Fibroblast of gingiva (primary cell): ENCODE data around the gene GRAP.
"Not testable (repeated sequence)": the region's sequence is repeated elsewhere in the genome, so short reads cannot be mapped to it uniquely, and the experiment has no call there.

Experiments used
- DNase-seq: peaks from one replicate; pipeline ENCODE4 v3.0.0-alpha.2; 2011; ENCODE audit warnings: low read depth

GRAP gene

DNA sequence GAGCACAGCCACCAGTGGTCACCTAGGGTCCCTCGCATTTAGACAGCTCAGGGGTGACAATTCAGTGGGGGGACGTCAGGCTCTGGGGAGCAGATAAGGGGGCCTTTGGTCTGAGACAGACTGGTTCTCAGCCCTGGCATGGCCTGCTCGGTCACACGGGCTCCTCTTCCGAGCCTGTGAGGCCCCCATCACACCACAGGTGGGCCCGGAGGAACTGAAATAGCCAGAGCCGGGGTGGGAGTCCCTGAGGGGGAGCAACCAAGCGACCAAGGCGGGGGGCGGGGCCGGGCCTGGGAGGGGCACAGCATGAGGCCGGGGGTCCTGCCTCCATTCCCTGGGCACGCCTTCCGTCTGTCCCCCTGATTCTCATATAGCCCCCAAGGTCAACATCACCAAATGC is 4.4 kb downstream of the GRAP start:
- DNase-seq, result not testable (repeated sequence)

DNA sequence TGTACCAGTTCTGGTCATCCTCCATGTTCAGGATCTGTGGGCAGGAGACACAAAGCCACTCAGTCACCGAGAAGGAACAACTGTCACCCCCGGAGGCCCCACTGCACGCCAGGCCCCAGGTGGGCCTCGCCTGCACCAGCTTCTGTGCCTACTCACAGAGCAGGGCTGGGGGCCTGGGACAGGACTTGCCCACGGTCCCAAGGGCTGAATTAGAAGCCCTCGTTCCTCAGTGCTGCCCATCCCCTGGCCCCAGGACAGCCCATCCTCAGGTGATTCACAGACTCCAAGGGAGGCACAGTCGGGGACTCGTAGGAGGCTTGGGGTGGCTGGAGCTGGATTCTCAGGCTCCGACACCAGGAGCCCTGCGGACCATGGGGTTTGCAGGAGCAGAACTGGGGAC is 4.9 kb downstream of the GRAP start:
- DNase-seq, result not testable (repeated sequence)

DNA sequence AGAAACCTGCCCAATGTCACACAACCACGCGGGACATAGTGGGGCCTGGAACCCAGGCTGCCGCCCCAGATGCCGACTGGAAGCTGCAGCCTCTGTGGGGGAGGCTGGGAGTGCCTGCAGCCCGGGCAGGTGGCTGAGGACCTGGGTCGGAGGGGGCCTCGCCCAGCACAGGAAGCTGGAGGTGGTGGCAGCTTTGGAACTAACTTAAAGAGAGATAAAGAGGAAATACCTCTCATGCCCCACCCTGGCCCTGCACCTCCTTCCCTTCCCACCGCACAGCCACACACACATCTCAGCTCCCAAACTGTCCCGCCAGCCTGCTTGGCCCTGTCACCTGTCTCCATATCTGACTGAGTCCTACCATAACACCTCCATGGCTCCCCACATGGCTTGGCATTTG is 6.4 kb downstream of the GRAP start:
- not testable (repeated sequence) for DNase-seq

DNA sequence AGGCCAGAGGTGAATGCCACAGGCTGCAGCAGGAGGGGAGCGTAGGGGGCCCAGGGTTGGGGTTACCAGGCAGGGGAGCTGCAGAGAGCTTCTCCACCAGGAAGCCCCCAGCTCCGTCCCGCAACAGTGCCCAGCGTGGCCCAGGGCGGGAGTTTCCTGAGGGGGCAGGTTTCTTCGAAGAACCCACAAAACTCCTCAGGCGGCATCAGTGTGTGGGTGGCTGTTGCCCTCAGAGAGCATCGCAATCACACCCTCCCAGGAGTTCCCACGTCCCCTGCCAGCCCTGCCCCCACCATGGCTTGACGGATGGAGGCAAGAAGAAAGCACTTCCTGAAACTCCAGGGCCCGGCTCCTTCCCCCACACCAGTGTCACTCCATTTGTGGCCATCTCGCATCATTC is 8.0 kb downstream of the GRAP start:
- DNase-seq, result not testable (repeated sequence)

DNA sequence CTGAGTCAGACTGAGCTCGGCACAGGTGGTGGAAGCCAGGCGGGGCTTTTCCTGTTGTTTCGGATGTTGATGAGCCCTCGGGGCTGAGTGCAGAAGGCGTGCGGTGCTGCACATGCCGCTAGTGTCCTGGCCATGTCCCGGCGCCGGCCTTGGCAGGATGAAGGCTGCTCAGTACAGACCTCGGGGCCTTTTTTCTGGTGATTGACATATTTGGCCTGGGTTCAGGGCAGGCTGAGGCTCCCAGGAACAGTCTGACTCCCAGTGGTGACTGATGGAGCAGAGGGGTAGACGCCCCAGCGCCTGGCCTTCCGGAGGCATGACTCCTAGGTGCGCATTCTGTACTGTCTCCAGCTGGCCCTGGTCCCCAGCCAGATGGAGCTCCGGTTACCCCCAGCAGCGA is 8.8 kb downstream of the GRAP start:
- not testable (repeated sequence) for DNase-seq

DNA sequence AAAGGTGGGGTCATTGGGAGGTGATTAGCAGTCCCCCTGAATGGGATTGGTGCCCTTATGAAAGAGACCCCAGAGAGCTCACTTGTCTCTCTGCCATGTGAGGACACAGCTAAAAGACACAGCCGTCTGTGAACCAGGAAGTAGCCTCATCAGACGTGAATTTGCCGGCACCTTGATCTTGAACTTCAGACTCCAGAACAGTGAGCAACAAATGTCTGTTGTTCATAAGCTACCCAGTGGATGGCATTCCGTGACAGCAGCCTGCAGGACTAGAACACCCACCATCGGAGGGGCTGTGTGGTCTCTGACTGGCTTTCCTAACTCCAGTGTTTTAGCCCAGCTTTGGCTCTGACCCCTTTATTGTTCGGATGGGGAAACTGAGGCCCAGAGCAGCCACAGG is 9.2 kb downstream of the GRAP start:
- DNase-seq, result not testable (repeated sequence)

DNA sequence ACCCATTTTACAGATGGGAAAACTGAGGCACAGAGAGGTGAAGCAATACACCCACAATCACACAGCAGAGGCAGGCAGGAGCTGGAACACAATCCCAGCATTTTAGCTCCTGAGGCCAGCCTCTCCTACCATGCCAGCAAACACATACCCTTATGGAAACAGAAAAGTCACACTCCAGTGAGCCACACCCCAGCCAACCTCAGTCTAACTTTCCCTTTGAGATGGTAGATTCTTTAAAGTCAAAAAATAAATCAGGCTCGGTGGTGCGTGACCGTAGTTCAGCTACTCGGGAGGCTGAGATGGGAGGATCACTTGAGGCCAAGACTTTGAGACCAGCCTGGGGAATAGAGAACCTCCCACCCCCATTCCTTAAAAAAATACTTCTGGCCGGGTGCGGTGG is 10.6 kb downstream of the GRAP start:
- DNase-seq, result not testable (repeated sequence)

DNA sequence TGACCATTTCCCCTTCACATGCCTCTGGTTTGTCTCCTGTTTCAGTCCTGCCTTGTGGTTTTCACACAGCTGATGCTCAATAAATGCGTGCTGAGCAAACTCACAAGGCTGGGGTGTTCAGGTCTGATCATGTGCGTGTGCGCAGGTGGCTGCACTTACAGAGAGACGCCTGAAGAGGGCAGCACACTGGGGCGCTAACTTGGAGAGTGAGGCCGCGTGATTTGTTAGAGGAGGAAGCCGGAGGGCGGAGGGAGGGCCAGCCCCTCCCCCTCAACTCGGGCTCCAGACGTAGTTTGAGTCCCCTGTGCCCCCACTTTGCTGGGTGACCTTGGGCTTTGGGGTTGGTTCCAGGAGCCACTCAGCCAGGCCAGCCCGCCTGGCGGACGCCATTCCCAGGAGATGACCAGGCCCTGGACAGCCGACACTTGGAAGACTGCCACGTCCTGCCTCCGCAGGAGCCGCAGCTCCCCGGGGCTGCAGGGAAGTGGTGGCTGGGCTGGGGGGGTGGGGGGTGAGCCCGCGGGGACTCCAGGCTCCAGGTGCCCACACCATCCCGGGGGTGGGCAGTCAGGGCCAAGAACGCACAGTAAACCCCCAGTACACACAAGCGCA is 14.3 kb downstream of the GRAP start:
- not testable (repeated sequence) for DNase-seq

DNA sequence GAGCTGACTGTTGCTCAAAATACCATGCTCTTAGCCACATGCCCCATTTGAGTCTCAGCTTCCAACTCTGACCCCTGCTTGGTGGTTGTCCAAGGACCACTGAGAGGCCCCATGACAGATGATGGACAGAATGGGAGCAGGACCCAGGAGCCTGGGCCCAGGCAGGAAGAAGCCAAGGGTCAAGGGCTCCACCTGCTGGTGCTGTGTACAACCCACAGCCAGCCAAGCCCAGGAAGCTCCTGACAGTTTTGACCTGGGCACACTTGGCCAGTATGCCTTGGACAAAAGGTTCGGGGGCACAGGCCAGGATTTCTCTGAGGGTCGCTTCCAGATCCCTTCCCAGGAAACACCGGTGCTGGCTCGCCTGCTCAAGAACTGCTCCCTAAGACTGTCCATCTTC is 15.0 kb downstream of the GRAP start:
- DNase-seq, result not testable (repeated sequence)

DNA sequence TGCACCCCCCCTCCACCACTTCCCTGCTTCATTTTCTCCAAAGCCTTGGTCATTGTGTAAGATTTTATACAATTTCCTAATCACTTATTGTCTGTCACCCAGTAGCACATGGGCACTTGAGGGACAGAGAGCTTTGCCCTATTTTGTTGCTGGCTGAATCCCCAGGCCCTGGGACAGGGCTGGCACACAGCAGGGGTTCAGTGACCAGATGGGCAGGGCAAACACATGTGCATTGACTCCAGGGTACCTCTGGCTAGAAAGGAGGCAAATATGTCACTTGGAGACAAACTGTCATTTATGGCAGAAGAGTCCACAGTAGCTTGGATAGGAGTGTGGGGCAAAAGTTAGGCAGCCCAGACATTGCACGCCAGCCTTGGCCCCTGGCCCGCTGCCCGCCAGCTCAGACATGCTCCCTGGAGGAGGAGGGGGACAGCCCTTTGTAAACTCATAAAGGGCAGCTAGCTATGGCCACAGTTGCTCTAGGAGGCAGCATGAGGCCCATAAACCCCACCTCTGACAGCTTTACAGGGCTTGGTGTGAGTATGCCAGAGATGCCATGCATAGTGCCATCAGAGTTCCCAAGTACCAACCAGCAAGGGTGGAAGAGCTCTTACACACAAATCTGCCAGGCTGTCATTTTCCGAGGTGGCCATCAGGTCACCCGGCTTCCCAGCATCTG is 15.8 kb downstream of the GRAP start:
- DNase-seq, result not testable (repeated sequence)

DNA sequence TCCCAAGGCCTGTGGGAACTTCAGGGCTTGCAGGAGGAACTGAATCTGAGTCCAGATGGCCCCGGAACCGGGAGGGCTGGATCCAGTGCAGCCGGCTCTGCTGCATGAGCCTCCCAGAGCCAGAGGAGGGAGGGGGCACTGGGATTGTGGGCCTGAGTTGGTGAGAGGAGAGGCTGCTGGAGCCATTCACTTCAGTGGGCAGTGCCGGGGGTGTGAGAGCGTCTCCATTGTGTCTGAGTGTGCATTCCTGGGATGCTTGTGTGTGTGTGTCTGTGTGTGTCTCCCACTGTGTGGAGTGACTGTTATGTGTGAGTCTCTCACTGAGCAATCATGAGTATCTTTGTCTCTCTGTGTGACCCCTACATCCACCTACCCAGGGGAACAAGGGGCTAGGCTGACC is 17.0 kb downstream of the GRAP start:
- DNase-seq, result not testable (repeated sequence)

DNA sequence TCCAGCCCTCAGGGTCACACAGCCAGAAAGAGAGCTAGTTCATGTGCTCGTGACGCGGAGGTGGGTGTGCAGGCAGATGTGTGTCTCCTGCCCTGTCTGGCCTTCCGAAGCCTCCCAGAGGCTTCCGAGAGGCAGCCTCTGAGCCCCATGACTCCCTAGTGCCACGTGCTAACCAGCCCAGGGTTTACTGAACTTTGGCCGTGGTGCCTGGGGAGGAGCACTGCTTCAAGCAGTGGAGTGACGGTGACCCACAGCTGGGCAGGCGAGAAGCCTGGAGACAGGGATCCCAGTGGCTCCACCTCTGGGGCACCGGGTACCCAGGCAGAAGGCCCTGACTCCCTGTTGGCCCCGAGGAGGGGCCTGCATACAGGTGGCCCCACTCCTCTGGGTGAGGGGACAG is 18.1 kb downstream of the GRAP start:
- not testable (repeated sequence) for DNase-seq

DNA sequence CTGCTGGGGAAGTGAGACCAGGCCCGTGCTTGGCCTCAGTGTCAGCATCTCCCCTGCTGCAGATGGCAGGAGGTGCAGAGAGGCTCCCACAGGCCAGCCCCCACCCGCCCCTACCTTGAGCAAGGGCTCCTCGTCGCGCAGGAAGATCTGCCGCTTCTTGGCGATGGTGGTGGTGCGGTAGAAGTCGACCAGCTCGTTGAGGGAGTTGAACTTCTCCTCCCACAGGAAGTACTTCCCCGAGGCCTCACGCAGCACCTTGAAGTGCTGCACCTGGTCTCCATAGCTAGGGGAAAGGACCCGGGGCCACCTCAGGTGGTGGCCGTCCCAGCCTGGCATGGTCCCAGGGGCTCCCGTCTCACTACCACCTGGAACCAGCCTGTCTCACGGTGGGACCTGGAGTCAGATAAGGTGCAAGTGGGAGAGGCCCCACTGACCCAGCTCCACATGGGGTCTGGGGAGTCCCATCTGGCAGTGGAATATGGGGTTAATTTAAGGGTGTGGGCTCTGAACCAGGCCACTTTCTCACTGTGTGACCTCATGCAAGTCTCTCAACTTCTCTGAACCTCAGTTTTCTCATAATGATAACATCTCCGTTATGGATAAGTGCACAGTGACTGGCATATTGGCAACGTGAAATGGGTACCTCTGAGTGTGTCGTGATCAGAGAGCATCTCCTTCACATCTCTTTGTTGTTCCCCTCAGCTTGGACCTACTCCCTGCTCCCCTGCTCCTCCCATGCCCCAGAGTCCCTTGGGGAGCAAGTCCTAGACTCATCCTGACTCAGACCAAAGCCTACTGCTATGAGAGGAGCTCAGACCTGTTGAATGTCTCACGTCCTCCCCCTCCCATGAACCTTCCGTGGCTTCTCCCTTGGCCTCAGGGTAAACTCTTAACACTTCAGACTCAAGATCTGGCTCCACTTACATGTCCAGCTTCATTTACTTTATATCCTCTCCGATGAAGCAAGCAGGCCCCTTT is 22.4 kb downstream of the GRAP start:
- no peak for DNase-seq

DNA sequence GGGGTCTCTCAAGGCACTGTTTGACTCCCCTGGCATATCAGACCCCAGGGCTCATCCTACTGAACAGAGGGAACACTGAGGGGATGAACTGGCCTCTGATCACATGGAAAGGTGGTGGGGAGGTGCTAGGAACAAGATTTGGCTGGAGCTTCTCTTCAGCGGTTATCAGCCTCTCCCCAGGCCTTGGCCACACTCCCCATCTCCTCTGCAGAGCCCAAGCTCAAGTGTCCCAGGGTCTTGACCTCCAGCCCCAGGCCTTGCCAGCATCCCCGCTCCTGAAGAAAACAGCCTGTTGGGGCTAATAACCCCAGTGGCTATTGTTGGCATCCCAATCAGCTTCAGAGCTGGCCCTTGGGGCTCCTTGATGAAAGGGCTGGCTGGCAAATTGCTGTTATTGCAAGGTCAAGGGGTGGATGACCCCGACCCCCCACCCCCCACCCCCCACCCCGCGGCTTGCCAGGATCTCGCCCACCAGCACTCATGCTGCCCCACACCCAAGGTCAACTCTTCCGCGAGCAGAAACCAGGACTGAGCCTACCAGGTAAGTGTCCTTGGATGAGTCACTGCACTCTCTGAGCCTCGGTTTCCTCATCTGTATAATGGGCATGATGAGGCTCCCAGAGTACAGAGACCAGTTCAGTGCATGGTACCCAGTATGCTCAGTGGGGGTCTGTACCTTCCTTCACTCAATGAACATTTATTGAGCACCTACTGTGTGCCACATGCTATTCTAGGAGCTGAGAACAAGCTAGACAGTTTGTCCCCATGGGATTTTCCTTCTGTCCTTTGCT is 23.4 kb downstream of the GRAP start:
- no peak for DNase-seq

DNA sequence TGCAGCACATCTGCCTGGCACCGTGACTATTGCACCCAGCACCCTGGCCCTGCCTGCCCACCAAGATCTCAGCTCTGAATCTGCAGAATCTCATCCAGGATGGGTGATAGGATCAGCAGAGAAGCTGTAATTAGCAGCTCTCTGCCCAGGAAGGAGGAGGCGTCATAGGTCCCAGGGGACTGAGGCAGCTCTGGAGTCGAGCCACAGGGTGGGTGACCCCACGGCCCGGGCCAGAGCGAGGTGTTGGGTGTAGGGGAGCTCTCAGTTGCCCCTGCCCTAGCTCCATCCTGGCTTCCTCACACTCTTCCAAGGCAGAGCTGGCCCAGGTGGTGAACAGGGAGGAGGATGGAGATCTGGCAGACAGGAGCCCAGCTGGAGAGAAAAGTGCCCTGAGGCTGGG is 24.0 kb downstream of the GRAP start:
- no peak for DNase-seq

DNA sequence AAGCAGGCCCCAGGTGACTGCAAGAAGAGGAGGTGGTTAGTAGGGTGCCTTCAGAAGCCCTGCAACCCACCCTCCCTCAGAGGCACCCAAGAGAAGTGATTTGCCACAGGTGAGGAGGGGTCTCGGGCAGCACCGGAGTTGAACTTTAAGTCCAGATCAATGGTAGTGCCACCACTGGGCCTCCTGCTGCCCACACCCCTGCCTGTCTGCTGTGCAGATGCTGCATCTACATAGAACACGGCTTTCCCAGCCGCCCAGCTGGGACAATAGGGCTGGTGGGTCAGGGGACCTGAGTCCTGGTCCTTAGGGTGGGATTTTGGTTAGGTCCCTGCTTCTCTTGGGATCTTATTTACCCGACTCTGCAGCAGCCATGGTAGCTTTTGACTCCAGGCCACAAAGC is 24.6 kb downstream of the GRAP start:
- no peak for DNase-seq

DNA sequence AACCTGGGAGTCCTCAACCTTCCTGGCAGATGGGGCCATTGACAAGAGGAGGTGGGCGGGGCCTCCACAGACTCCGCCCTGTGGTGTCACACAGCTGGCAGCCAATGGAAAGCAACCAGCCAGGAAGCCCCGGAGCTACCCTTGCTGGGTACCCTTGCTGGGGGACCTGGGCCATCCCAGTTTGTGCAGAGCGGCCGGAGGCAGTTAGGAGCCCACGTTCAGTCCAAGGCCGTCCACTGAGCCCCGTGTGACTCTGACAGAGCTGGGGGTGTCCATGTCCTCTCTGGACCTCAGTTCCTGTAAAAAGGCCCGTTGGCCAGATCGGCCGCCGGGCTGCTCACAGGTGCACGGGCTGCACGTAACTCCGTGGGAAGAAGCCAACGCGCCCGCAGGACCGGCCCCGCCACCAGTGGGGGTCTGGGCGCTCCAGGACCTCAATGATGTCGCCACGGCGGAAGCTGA is 25.1 kb downstream of the GRAP start:
- no peak for DNase-seq

DNA sequence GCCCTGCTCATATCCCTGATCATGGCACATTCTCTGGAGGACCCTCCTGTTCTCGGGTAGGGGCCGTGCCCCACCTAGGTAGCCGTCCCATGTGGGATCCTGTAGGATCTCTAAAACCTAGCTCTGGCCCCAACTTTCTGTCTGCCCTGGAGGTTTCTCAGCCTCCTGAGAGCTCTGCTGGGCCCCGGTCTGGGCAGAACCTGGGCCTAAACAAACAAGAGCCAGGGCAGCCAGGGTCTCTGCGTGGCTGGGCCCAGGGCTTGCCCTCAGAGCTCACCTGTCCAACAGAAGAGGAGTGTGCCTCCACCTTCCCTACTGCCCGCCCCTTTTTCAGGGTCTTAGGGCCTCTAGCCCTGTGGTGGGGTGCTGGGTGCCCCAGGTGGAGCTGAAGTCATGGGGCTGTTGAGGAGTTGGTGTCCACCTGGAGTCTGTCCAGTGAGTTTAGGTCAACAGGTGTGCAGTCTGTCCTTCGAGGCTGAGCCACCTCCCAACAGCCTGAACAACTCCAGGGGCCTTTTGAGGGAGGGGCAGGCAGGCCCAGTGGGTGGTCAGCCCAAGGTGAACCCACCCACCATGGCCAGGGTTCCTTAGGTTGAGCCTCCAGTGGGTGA is 25.6 kb downstream of the GRAP start:
- DNase-seq, result not testable (repeated sequence)

DNA sequence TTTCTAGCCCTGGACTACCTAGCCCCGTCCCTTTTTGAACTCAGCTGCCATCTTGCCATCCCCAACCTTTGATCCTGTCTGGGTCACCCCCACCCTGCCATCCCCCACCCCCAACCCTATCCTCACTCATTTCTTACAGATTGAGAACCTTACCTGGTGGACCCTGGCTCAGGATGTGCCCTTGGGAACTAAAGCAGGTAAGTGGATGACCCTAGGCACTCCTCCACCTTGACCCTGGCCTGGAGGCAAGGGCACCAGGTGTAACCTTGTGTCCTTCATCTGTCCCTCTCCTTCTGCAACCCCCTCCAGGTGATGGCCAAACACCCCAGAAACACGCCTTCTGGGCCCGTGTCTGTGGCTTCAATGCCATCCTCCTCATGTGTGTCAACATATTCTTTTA is 26.7 kb downstream of the GRAP start:
- no peak for DNase-seq

DNA sequence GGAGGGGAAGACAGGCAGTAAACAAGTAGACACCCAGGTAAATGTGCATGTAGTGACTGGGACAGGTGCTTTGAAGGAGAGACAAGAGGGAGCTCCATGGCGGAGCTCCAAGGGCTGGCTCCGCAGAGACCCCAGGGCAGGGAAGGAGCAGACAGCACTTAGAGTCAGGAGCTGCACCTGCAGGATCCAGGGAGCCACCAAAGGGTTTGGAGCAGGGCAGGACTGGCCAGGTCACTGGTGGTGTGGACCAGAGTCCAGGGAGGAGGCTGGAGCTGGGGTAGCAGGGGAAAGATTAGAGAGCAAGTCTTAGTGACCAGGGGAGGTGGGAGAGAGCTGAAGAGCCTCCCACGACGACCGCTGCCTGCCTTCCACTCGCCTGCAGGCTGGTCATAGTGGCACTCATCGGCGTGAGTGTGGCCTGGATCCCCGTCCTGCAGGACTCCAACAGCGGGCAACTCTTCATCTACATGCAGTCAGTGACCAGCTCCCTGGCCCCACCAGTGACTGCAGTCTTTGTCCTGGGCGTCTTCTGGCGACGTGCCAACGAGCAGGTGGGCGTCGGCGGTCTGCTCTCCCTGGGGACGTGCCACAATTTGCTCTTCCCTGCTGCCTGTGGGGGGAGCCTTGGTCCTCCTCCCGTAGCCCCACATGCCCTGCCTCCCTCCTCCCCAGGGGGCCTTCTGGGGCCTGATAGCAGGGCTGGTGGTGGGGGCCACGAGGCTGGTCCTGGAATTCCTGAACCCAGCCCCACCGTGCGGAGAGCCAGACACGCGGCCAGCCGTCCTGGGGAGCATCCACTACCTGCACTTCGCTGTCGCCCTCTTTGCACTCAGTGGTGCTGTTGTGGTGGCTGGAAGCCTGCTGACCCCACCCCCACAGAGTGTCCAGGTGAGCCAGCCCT is 27.5 kb downstream of the GRAP start:
- DNase-seq, result no peak
